ENCODE results near the gene TNRC6A.
"Not testable (repeated sequence)": the region's sequence is repeated elsewhere in the genome, so short reads cannot be mapped to it uniquely, and the experiment has no call there.

TNRC6A gene

DNA sequence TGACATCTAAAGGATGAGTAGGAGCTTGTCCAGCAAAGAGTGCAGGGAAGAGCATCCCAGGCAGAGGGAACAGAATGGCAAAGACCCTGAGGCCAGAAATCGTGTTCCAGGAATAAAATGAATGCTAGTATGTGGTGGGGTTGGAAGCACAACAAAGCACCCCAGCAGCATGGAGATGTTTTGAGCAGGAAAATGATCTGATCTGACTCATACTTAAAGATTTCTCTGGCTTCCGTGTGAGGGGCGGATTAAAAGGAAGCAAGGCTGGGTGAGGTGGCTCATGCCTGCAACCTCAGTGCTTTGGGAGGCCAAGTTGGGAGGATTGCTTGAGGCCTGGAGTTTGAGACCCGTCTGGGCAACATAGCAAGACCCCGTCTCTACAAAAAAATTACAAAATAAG, 118.6 kb downstream of the TNRC6A start:
- DNase-seq = no peak

DNA sequence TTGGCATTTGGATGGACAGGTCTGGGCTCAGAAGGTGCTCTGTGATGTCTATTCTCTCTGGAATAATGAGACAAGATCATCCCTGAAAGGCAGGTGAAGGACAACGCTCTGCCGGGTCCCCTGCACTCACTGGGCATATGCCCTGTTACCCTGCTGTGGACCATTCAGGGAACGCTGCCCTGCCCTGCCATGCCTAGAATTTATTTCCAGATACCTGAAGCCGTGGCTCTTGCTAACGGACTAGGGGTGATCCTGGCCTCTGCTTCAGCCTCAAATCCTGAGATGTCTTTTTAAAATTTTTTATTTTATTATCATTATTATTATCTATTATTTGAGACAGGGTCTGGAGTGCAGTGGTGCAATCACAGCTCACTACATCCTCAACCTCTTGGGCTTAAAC, 120.2 kb downstream of the TNRC6A start:
- no peak for DNase-seq

DNA sequence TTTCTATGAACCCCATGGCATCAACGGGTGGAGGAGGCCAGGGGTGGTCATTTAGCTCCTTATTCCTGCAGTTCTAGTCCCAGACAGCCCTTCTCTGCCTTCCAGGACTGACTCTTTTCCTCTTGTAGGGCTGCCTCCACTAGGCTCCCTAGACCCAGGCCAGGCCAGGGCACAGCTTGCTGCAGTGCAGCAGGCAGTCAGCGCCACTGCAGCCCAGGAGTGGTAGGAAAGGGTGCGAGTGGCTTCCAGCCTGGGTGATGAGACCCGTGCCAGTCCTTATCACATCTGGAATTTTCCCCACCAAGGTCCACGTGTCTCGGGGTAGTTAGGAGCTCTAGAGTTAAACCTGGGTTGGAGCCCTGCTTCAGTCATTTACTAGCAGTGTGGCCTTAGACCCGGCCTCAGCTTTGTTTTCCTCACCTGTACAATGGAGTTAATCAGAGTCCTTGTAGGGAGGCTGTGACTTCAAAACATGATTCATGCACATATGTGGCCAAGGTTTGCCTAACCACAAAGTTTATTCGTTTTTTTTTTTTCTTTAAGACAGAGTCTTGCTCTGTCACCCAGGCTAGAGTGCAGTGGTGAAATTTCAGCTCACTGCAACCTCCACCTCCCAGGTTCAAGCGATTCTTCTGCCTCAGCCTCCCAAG, 121.0 kb downstream of the TNRC6A start:
- DNase-seq = no peak

DNA sequence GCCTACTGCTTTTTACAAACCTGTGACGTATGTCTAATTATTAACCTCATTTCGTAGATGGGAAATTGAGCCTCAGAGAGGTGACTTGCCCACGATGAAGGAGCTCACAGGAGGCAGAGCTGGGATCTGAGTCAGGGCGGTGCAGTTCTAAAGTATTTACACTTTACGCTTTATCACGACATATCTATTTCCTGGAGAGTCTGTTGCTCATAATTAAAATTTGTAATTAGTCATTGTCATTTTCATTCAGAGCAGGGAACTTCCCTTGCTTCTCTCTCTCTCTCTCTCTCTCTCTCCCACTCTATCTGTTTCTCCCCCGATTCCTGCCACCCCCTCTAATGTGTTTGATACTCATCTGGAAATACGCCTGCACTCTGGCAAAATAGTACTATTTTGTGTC, 122.2 kb downstream of the TNRC6A start:
- DNase-seq = no peak

DNA sequence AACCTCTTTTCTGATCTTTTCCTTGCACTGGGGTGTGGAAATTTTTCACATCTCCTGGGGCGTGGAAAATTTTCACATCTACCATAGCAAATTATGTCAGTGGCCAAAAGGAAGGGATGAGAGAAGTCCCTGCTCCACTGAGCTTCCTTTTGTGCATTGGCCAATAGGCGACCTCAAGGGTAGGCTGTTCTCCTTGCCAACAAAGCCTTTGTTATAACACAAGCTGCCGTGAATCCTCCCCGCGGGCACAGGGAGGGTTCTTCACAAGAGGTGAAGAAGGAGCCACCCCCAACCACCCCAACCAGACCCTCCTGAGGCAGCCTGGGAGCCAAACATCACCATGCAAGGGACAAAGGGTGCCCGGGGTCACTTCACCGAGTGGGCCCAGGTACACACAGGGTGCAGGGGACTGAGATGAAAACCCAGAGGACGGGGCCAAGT, 122.8 kb downstream of the TNRC6A start:
- DNase-seq = no peak

DNA sequence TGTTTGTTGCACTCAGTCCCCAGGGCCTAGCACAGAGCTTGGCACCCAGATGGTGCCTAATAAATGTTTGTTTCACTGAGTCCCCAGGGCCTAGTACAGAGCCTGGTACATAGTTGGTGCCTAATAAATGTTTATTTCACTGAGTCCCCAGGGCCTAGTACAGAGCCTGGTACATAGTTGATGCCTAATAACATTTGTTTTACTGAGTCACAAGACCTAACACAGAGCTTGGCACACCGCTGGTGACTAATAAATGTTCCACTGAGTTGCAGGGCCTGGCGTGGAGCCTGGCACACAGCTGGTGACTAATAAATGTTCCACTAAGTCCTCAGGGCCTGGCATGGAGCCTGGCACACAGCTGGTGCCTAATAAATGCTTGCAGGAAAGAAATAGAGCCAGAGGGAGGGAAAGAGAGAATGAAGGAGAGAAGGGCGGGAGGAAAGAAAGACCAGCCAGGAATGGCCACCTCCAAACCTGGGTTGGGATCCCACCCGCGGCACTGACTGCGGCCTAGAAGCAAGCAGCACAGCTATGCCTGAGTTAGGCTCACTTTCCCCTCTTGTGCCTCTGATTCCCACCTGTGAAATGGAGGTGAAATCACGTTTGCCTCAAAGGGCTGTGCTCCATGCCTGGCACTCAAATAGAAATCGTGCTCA, 123.8 kb downstream of the TNRC6A start:
- DNase-seq = no peak

DNA sequence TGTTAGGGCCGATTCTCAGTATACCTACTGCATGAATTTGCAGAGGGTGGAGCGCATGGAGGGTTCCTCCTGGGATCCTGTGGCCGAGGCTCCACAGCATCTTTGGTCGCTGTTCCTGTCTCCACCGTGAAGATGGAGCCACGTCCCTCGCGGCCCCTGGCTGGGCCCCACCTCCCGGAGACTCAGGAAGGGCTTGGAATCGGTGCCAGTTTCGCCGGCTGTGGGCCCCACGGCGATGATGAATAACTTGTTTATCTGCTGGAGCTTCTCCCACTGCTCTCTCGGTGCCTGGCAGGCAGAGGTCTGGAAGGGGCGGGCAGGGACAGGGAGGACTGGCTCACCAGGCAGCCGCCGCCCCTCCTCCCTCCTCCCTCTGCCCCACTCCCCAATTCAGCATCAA, 124.4 kb downstream of the TNRC6A start:
- no peak for DNase-seq

DNA sequence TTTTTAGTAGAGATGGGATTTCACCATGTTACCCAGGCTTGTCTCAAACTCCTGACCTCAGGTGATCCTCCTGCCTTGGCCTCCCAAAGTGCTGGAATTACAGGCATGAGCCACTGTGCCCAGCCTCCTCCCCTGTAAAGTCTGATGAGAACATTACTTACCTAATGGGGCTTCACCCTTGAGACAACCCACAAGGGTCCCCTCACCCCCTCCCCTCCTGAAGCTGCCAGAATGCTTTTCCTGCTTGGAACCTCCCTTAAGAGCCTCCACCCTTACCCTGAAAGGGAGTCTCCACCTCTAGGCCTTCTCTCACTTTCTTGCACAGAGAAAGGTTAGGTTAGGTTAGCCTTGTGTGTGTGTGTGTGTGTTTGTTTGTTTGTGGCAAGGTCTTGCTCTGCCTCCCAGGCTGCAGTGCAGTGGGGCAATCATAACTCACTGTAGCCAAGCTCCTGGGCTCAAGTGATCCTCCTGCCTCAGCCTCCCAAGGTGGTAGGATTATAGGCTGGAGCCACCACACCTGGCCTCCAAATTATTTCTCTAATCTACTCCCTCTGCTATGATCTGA, 125.2 kb downstream of the TNRC6A start:
- no peak for DNase-seq

DNA sequence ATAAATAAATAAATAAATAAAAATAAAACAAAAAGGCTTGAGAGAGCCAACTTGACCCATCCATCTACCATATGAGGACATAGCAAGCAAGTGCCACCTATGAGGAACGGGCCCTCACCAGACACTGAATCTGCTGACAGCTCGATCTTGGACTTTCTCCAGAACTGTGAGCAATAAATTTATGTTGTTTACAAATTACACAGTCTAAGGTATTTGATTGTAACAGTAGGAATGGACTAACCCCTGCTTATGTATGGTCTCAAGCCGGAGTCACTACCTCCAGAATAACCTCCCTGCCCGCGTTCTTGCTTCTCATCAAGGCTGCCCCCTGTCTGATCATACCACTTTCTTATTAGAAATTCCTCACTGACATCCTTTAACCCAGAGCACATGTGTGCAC, 126.2 kb downstream of the TNRC6A start:
- no peak for DNase-seq

DNA sequence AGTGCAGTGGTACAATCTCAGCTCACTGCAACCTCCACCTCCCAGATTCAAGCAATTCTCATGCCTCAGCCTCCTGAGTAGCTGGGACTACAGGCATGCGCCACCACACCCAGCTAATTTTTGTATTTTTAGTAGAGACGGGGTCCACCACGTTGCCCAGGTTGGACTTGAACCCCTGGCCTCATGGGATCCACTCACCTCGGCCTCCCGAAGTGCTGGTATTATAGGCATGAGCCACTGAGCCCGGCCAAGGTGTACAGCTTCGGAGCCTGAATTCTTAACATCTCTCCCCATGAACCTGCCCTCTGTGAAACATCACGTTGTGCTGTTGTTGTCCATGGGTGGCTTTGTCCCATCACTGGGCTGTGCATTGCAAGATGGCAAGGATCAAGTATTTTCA, 127.4 kb downstream of the TNRC6A start:
- DNase-seq = not testable (repeated sequence)

DNA sequence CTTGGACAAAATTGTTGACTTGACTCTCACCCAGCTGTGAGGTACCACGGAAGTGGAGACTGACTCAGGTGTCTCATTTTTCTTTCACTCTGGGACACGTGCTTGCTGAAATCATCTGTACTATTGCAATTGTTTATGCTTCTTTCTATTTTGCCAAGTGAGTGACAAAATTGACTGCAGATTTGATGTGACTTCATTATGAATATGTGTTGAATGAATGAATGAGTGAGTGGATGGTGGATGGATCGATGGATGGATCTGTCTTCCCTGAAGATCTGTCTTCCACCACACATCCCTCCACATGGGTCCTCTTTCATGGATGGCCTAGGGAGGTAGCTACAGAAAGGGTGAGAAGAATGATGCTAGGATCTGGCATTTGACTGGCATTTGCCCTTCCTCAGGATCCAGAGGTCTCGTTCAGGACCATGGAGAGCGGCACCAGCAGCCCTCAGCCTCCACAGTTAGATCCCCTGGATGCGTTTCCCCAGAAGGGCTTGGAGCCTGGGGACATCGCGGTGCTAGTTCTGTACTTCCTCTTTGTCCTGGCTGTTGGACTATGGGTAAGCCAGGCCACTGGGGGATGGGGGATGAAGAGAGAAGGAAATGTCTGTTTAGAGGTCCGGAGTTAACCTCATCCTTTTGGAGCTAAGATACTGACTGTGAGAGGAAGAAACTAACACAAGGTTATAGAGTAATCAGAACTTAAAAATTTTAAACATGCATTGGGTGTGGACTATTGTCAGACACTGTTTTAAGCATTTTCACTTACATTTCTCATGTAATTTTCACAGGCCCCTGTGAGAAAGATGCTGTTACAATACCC, 129.0 kb downstream of the TNRC6A start:
- no peak for DNase-seq

DNA sequence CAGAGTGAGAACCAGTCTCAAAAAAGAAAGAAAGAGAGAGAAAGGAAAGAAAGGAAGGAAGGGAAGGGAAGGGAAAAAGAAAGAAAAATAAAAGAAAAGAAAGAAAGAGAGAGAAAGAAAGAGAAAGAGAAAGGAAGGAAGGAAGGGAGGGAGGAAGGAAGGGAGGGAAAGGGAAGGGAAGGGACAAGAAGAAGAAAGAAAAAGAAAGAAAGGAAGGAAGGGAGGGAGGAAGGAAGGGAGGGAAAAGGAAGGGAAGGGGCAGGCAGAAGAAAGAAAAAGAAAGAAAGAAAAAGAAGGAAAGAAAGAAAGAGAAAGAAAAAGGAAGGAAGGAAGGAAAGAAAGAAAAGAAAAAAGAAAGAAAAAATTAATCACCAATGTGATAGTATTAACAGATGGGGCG, 132.0 kb downstream of the TNRC6A start:
- no peak for DNase-seq

DNA sequence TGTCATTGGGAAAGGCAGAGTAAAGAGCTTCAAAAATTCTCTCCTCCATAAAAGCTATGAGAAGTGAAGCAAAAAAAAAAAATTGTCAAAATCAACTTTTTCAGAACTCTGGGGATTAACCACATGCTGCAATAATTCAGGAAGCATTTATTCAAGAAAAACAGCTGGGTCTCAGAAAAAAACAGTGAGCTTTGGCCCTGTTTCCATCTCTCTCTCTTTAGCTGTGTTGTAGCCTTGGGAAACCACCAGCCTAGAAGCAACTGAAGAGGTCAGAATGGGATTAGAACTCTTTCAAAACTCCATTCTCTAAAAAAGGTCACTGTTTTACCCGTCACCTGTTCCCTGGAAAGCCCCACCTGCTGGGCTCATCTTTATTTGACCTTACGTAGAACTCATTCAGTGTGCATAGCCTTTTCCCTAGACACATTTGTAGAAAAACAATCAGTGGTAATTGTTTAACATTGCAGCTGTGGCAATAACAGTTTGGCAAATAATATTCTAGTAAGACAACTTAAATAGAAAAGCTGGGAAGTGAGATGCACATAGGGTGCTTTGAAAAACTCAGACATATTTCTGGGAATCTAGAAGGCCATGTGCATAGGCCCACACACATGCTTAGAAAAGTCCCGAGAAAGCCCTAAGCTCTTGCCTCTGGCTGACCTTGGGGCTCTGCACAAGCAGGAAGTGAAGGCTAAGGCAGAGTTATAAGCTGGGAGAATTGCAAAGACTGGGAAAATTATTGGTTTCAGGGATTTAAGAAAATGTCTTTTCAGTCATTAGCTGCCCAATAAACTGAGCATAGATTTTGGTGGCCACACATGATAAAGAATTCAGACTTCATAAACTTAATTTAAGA, 134.4 kb downstream of the TNRC6A start:
- no peak for DNase-seq

DNA sequence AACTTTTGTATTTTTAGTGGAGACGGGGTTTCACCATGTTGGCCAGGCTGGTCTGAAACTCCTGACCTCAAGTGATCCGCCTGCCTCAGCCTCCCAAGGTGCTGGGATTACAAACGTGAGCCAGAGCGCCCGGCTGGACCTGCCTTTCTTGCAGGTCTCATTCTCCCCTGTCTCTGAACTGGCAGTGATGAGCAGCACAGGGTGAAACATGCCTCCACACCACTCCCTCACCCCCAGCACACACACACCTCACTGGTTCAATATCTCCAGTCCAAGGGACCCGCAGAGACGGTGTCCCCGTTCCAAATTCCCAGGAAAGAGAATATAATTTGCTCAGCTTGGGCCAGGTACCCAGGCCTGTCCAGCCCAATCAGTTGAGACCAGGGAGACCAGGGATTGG, 139.6 kb downstream of the TNRC6A start:
- DNase-seq = no peak

DNA sequence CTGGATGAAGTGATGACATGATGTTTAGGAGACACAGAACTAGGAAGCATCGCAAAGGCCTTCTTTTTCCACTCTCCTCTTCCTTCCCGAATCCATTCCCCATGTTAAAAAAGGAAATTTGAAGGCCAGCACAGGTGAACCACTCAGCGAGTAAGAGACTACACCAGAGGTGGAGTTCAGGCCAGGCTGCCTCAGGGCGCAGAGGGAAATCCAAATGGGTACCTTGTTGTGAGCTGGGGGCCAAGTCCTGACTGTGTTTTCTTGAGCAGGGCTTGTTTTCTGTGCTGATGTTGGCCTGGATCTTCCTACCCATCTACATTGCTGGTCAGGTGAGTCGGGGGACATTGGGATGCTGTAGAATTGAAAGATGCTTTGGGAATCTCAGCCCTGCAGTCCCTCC, 142.4 kb downstream of the TNRC6A start:
- no peak for DNase-seq

DNA sequence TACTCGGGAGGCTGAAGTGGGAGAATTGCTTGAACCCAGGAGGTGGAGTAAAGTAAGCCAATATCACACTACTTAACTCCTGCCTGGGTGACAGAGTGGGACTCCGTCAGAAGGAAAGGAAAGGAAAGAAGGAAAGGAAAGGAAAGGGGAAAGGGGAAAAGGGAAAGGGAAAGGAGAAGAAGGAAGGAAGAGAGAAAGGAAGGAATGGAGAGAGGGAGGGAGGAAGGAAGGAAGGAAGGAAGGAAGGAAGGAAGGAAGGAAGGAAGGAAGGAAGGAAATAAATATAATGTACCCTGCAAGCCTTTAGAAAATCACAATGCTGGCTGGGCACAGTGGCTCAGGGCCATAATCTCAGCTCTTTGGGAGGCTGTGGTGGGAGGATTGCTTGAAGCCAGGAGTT, 143.6 kb downstream of the TNRC6A start:
- DNase-seq = no peak

DNA sequence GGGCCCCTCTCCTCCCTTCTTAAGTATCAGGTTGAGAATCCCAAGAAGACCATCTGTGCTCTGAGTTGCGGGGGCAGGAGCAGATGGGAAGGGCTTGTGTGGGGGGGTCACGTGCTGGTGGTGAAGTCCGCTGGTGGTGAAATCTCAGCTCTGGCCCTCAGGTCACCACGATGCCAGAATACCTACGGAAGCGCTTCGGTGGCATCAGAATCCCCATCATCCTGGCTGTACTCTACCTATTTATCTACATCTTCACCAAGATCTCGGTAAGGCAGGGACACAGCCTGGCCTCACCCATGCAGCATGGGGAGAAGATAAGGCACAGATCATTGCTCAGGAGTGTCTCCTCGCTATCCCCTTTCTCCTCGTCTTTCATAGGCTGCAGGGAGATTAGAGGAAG, 146.0 kb downstream of the TNRC6A start:
- no peak for DNase-seq

Measured in NCI-H187 treated with DMSO at 0.1 percent for 48 hours (cell line).